ENCODE measurements around the gene CCDC102A.
"Not testable (repeated sequence)": the region's sequence is repeated elsewhere in the genome, so short reads cannot be mapped to it uniquely, and the experiment has no call there.

The CCDC102A gene

GRCh38 chr16:57551057-57551456 is 14.7 kb upstream of the CCDC102A start:
- Histone ChIP-seq H3K4me1 (ENCODE audit: control insufficient read depth, insufficient read depth, low read length, poor library complexity, severe bottlenecking) (no peaks in the 10 kb centered on the region), H3K9me3 (ENCODE audit: control insufficient read depth, low read length) (no peaks in the 10 kb centered on the region), H3K27me3 (replicated peaks; ENCODE audit: control insufficient read depth, insufficient read depth, low read length, poor library complexity, severe bottlenecking) (no peaks in the 10 kb centered on the region), H3K36me3 (ENCODE audit: control insufficient read depth, insufficient read depth, low read length) (no peaks in the 10 kb centered on the region), H3K4me3 (ENCODE audit: insufficient read depth, low read depth, low read length, poor library complexity, severe bottlenecking) (no peak overlapping the region), H3K27ac (ENCODE audit: insufficient read depth, low read length, poor library complexity, severe bottlenecking) (no peak overlapping the region)
- DNase-seq, result no peak

- Histone ChIP-seq H3K27me3 (replicated peaks; ENCODE audit: control insufficient read depth, insufficient read depth, low read length, poor library complexity, severe bottlenecking) (no peaks in the 10 kb centered on the region), H3K9me3 (ENCODE audit: control insufficient read depth, low read length) (no peaks in the 10 kb centered on the region), H3K36me3 (ENCODE audit: control insufficient read depth, insufficient read depth, low read length) (no peaks in the 10 kb centered on the region), H3K27ac (ENCODE audit: insufficient read depth, low read length, poor library complexity, severe bottlenecking) (no peak overlapping the region), H3K4me1 (ENCODE audit: control insufficient read depth, insufficient read depth, low read length, poor library complexity, severe bottlenecking) (no peaks in the 10 kb centered on the region), H3K4me3 (ENCODE audit: insufficient read depth, low read depth, low read length, poor library complexity, severe bottlenecking) (no peak overlapping the region)
- no peak for DNase-seq
Observed at GRCh38 chr16:57549730-57550129, 13.4 kb upstream of the CCDC102A start.

- no peak for DNase-seq
- Histone ChIP-seq H3K4me3 (ENCODE audit: insufficient read depth, low read depth, low read length, poor library complexity, severe bottlenecking) (no peak overlapping the region), H3K27ac (ENCODE audit: insufficient read depth, low read length, poor library complexity, severe bottlenecking) (no peak overlapping the region), H3K36me3 (ENCODE audit: control insufficient read depth, insufficient read depth, low read length) (no peaks in the 10 kb centered on the region), H3K9me3 (ENCODE audit: control insufficient read depth, low read length) (no peaks in the 10 kb centered on the region), H3K4me1 (ENCODE audit: control insufficient read depth, insufficient read depth, low read length, poor library complexity, severe bottlenecking) (peaks cover 3% of the 10 kb centered on the region), H3K27me3 (replicated peaks; ENCODE audit: control insufficient read depth, insufficient read depth, low read length, poor library complexity, severe bottlenecking) (no peaks in the 10 kb centered on the region)
Observed at GRCh38 chr16:57548408-57548807, 12.0 kb upstream of the CCDC102A start.

GRCh38 chr16:57547524-57547923 is 11.2 kb upstream of the CCDC102A start:
- H3K4me1 ChIP-seq (ENCODE audit: control insufficient read depth, insufficient read depth, low read length, poor library complexity, severe bottlenecking); H3K9me3 ChIP-seq (ENCODE audit: control insufficient read depth, low read length); H3K27me3 ChIP-seq (replicated peaks; ENCODE audit: control insufficient read depth, insufficient read depth, low read length, poor library complexity, severe bottlenecking); H3K36me3 ChIP-seq (ENCODE audit: control insufficient read depth, insufficient read depth, low read length); DNase-seq; H3K27ac ChIP-seq (ENCODE audit: insufficient read depth, low read length, poor library complexity, severe bottlenecking); H3K4me3 ChIP-seq (ENCODE audit: insufficient read depth, low read depth, low read length, poor library complexity, severe bottlenecking): not testable (repeated sequence)

GRCh38 chr16:57544124-57544653 is 7.8 kb upstream of the CCDC102A start:
- no peaks in the 10 kb centered on the region for H3K9me3 ChIP-seq (ENCODE audit: control insufficient read depth, low read length)
- H3K27me3 ChIP-seq (replicated peaks; ENCODE audit: control insufficient read depth, insufficient read depth, low read length, poor library complexity, severe bottlenecking), result no peaks in the 10 kb centered on the region
- no peak for DNase-seq
- H3K4me1 ChIP-seq (ENCODE audit: control insufficient read depth, insufficient read depth, low read length, poor library complexity, severe bottlenecking), result peaks cover 12% of the 10 kb centered on the region
- no peak overlapping the region for H3K4me3 ChIP-seq (ENCODE audit: insufficient read depth, low read depth, low read length, poor library complexity, severe bottlenecking)
- no peak overlapping the region for H3K27ac ChIP-seq (ENCODE audit: insufficient read depth, low read length, poor library complexity, severe bottlenecking)
- H3K36me3 ChIP-seq (ENCODE audit: control insufficient read depth, insufficient read depth, low read length), result no peaks in the 10 kb centered on the region

- no peaks in the 10 kb centered on the region for H3K36me3 ChIP-seq (ENCODE audit: control insufficient read depth, insufficient read depth, low read length)
- peaks cover 28% of the 10 kb centered on the region for H3K4me1 ChIP-seq (ENCODE audit: control insufficient read depth, insufficient read depth, low read length, poor library complexity, severe bottlenecking)
- H3K27me3 ChIP-seq (replicated peaks; ENCODE audit: control insufficient read depth, insufficient read depth, low read length, poor library complexity, severe bottlenecking), result no peaks in the 10 kb centered on the region
Observed at GRCh38 chr16:57541754-57542435, 5.5 kb upstream of the CCDC102A start.

GRCh38 chr16:57540906-57541753 is 4.8 kb upstream of the CCDC102A start:
- Histone ChIP-seq H3K27me3 (replicated peaks; ENCODE audit: control insufficient read depth, insufficient read depth, low read length, poor library complexity, severe bottlenecking) (no peaks in the 10 kb centered on the region), H3K36me3 (ENCODE audit: control insufficient read depth, insufficient read depth, low read length) (no peaks in the 10 kb centered on the region), H3K9me3 (ENCODE audit: control insufficient read depth, low read length) (no peaks in the 10 kb centered on the region), H3K4me1 (ENCODE audit: control insufficient read depth, insufficient read depth, low read length, poor library complexity, severe bottlenecking) (peaks cover 28% of the 10 kb centered on the region), H3K4me3 (ENCODE audit: insufficient read depth, low read depth, low read length, poor library complexity, severe bottlenecking) (no peak overlapping the region), H3K27ac (ENCODE audit: insufficient read depth, low read length, poor library complexity, severe bottlenecking) (no peak overlapping the region)
- no peak for DNase-seq

More at GRCh38 chr16:57541754-57542435, 5.5 kb upstream of the CCDC102A start:
- no peak for DNase-seq
- Histone ChIP-seq H3K27ac (ENCODE audit: insufficient read depth, low read length, poor library complexity, severe bottlenecking) (no peak overlapping the region), H3K4me3 (ENCODE audit: insufficient read depth, low read depth, low read length, poor library complexity, severe bottlenecking) (peak overlapping the region; percentile 33), H3K9me3 (ENCODE audit: control insufficient read depth, low read length) (no peaks in the 10 kb centered on the region)

- no peak overlapping the region for H3K27ac ChIP-seq (ENCODE audit: insufficient read depth, low read length, poor library complexity, severe bottlenecking)
- no peaks in the 10 kb centered on the region for H3K36me3 ChIP-seq (ENCODE audit: control insufficient read depth, insufficient read depth, low read length)
- no peak for DNase-seq
- no peaks in the 10 kb centered on the region for H3K9me3 ChIP-seq (ENCODE audit: control insufficient read depth, low read length)
- H3K4me1 ChIP-seq (ENCODE audit: control insufficient read depth, insufficient read depth, low read length, poor library complexity, severe bottlenecking), result peaks cover 32% of the 10 kb centered on the region
- no peak overlapping the region for H3K4me3 ChIP-seq (ENCODE audit: insufficient read depth, low read depth, low read length, poor library complexity, severe bottlenecking)
- no peaks in the 10 kb centered on the region for H3K27me3 ChIP-seq (replicated peaks; ENCODE audit: control insufficient read depth, insufficient read depth, low read length, poor library complexity, severe bottlenecking)
Observed at GRCh38 chr16:57540387-57540786, 4.0 kb upstream of the CCDC102A start.

GRCh38 chr16:57539072-57539796 is 2.9 kb upstream of the CCDC102A start:
- no peak overlapping the region for H3K4me3 ChIP-seq (ENCODE audit: insufficient read depth, low read depth, low read length, poor library complexity, severe bottlenecking)
- H3K4me1 ChIP-seq (ENCODE audit: control insufficient read depth, insufficient read depth, low read length, poor library complexity, severe bottlenecking), result peaks cover 43% of the 10 kb centered on the region
- H3K9me3 ChIP-seq (ENCODE audit: control insufficient read depth, low read length), result no peaks in the 10 kb centered on the region
- DNase-seq, result no peak
- H3K27me3 ChIP-seq (replicated peaks; ENCODE audit: control insufficient read depth, insufficient read depth, low read length, poor library complexity, severe bottlenecking), result no peaks in the 10 kb centered on the region
- H3K36me3 ChIP-seq (ENCODE audit: control insufficient read depth, insufficient read depth, low read length), result no peaks in the 10 kb centered on the region
- no peak overlapping the region for H3K27ac ChIP-seq (ENCODE audit: insufficient read depth, low read length, poor library complexity, severe bottlenecking)

All from effector memory CD4-positive, alpha-beta T cell (primary cell).